OCI-LY1 (cell line): ENCODE results near the gene LPCAT3.

Source experiments
- H2AFZ ChIP-seq: fragments of 200-600 bp; sonication (generic), shearing (Covaris generic); 2 replicates; pipeline ENCODE4 v1.6.0; 2014; ENCODE audit warnings: antibody characterized with exemption, mild to moderate bottlenecking, low read length
- H3F3A ChIP-seq: fragments of 200-600 bp; sonication (generic), shearing (Covaris generic); 2 replicates; pipeline ENCODE4 v1.6.0; 2014; ENCODE audit warnings: mild to moderate bottlenecking, antibody characterized with exemption, low read length, moderate library complexity; ENCODE audit not compliant: insufficient read depth
- H3K27ac ChIP-seq: fragments of 200-600 bp; sonication (generic); 2 replicates; pipeline ENCODE4 v1.5.1; 2014; ENCODE audit warnings: low read length, mixed run types, mild to moderate bottlenecking, low read depth; ENCODE audit not compliant: poor library complexity, severe bottlenecking
- H3K27me3 ChIP-seq: fragments of 200-600 bp; sonication (generic); 2 replicates; pipeline ENCODE4 v1.6.0; 2014; ENCODE audit warnings: antibody characterized with exemption, mild to moderate bottlenecking, low read length, moderate library complexity; ENCODE audit not compliant: insufficient read depth
- H3K36me3 ChIP-seq: fragments of 200-600 bp; sonication (generic); 2 replicates; pipeline ENCODE4 v1.6.1; 2014; ENCODE audit warnings: mild to moderate bottlenecking, antibody characterized with exemption, low read length, moderate library complexity, mixed read lengths; ENCODE audit not compliant: insufficient read depth
- H3K4me1 ChIP-seq: fragments of 200-600 bp; sonication (generic); 2 replicates; pipeline ENCODE4 v1.5.1; 2014; ENCODE audit warnings: mild to moderate bottlenecking, low read length, moderate library complexity; ENCODE audit not compliant: insufficient read depth, severe bottlenecking
- H3K4me2 ChIP-seq: fragments of 200-600 bp; sonication (generic), shearing (Covaris generic); 2 replicates; pipeline ENCODE4 v1.6.1; 2014; ENCODE audit warnings: low read length
- H3K4me3 ChIP-seq: fragments of 200-600 bp; sonication (generic); 2 replicates; pipeline ENCODE4 v1.5.1; 2014; ENCODE audit warnings: low read length, low read depth, mild to moderate bottlenecking, mixed read lengths; ENCODE audit not compliant: poor library complexity, severe bottlenecking
- H3K79me2 ChIP-seq: fragments of 200-600 bp; shearing (Covaris generic); 2 replicates; pipeline ENCODE4 v1.6.1; 2016; ENCODE audit warnings: mixed run types, low read length, mixed read lengths; ENCODE audit not compliant: insufficient read depth
- H3K9ac ChIP-seq: fragments of 200-600 bp; sonication (generic), shearing (Covaris generic); 2 replicates; pipeline ENCODE4 v1.6.1; 2014; ENCODE audit warnings: mild to moderate bottlenecking, low read length, mixed read lengths
- H3K9me2 ChIP-seq: fragments of 200-600 bp; sonication (generic), shearing (Covaris generic); 2 replicates; pipeline ENCODE4 v1.6.1; 2014; ENCODE audit warnings: low read depth, mild to moderate bottlenecking, low read length, mixed read lengths
- H3K9me3 ChIP-seq: fragments of 200-600 bp; shearing (Covaris generic); 2 replicates; pipeline ENCODE4 v1.6.1; 2014; ENCODE audit warnings: low read length, mixed read lengths
- H4K20me1 ChIP-seq: fragments of 200-600 bp; sonication (generic), shearing (Covaris generic); 2 replicates; pipeline ENCODE4 v1.6.0; 2016; ENCODE audit warnings: mild to moderate bottlenecking, low read length; ENCODE audit not compliant: insufficient read depth
- EZH2 ChIP-seq: fragments of 200-600 bp; sonication (generic), shearing (Covaris generic); IDR thresholded peaks from 2 replicates; pipeline ENCODE4 v1.8.0; 2017; ENCODE audit warnings: borderline replicate concordance, mixed run types, mild to moderate bottlenecking, antibody characterized with exemption, low read length, moderate library complexity, mixed read lengths
- TF ChIP-seq, protein P1 (sequence below): fragments of 200-600 bp; sonication (generic), shearing (Covaris generic); IDR thresholded peaks from 2 replicates; pipeline ENCODE4 v1.5.1; 2017; ENCODE audit warnings: mild to moderate bottlenecking, antibody characterized with exemption, low read length, moderate library complexity, mixed read lengths

The LPCAT3 gene

DNA sequence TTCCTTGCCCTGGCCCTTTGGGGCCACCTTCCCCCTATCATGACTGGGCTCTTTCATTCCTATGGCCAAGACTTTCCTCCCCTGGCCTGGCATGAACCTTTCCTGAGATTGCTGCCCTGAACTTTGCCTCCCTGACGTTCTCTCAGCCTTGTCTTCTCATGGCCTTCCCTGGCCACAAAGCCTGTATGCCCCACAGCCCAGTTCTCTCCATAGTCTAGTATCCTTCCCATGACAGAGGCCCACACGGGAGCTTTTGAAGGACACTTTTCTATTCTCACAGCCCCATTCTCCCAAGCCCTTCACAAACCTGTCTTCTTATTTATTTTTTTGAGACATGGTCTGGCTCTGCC lies 79.1 kb downstream of the LPCAT3 start:
- H3K4me1 ChIP-seq = peaks cover 37% of the 10 kb centered on the region
- H2AFZ ChIP-seq = no peak overlapping the region
- H3K4me2 ChIP-seq = no peak overlapping the region
- no peak overlapping the region for H3K4me3 ChIP-seq
- no peaks in the 10 kb centered on the region for H3K36me3 ChIP-seq
- H3K9me3 ChIP-seq = no peaks in the 10 kb centered on the region
- H3K27me3 ChIP-seq = no peaks in the 10 kb centered on the region
- H3K9ac ChIP-seq = no peak overlapping the region; the same call in 1 of the 2 replicates
- no peak overlapping the region for H3K27ac ChIP-seq
- no peaks in the 10 kb centered on the region for H3K9me2 ChIP-seq
- H4K20me1 ChIP-seq = no peaks in the 10 kb centered on the region
- TF ChIP-seq EZH2 = no peak
- TF ChIP-seq, protein P1, sequence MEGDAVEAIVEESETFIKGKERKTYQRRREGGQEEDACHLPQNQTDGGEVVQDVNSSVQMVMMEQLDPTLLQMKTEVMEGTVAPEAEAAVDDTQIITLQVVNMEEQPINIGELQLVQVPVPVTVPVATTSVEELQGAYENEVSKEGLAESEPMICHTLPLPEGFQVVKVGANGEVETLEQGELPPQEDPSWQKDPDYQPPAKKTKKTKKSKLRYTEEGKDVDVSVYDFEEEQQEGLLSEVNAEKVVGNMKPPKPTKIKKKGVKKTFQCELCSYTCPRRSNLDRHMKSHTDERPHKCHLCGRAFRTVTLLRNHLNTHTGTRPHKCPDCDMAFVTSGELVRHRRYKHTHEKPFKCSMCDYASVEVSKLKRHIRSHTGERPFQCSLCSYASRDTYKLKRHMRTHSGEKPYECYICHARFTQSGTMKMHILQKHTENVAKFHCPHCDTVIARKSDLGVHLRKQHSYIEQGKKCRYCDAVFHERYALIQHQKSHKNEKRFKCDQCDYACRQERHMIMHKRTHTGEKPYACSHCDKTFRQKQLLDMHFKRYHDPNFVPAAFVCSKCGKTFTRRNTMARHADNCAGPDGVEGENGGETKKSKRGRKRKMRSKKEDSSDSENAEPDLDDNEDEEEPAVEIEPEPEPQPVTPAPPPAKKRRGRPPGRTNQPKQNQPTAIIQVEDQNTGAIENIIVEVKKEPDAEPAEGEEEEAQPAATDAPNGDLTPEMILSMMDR = no peak
- H3K79me2 ChIP-seq = no peaks in the 10 kb centered on the region
- H3F3A ChIP-seq = no peaks in the 10 kb centered on the region

GRCh38 chr12:6938353-6939190 lies 79.7 kb downstream of the LPCAT3 start:
- Histone ChIP-seq H3K4me3 (peak overlapping the region; percentile 73), H3K27me3 (no peaks in the 10 kb centered on the region), H3K9me3 (no peaks in the 10 kb centered on the region), H3K4me2 (peak overlapping the region; percentile 60), H3K79me2 (no peaks in the 10 kb centered on the region), H3K9ac (peak overlapping the region; percentile 60), H3K9me2 (no peaks in the 10 kb centered on the region), H3K36me3 (peaks cover under 1% of the 10 kb centered on the region; the same call in 1 of the 2 replicates), H4K20me1 (no peaks in the 10 kb centered on the region), H2AFZ (peak overlapping the region; percentile 3; the same call in 1 of the 2 replicates), H3K27ac (peak overlapping the region; percentile 1), H3F3A (no peaks in the 10 kb centered on the region), H3K4me1 (peaks cover 31% of the 10 kb centered on the region)
- no peak for TF ChIP-seq EZH2
- TF ChIP-seq, protein P1 = no peak

DNA sequence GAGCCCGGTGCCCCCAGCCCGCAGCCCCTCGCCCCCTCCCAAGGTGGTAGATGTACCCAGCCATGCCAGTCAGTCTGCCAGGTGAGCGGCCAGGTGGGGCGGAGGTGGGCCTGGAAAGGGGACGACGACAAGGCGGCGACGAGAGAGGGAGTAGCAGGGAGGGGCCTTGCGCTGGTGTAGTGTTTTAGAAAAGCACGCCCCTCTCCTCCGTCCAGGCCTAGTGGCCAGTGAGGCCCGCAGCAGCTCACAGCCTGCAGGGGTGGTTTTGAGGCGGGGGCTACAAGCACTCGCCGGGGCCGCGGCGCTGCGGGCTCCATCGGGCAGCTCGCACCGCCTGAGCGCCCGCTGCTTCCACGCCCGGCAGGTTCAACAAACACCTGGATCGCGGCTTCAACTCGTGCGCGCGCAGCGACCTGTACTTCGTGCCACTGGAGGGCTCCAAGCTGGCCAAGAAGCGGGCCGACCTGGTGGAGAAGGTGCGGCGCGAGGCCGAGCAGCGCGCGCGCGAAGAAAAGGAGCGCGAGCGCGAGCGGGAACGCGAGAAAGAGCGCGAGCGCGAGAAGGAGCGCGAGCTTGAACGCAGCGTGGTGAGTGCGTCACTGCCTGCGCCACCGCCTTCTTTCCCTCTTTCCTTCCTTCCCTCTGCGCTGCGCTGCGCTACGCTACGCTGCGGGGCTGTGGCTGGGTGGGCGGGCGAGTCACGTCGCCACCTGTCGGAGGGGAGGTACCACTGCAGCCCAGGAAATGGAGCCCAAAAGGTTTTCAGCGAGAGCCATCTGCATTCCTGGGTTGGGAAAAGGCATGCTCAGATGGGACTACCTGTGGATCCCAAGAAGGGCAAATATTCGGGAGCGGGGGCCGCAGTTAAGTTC lies 80.6 kb downstream of the LPCAT3 start:
- Histone ChIP-seq H3K9me3 (no peaks in the 10 kb centered on the region), H3K4me1 (peaks cover 24% of the 10 kb centered on the region), H4K20me1 (no peaks in the 10 kb centered on the region), H3K4me2 (peak overlapping the region; percentile 87), H3F3A (no peaks in the 10 kb centered on the region), H3K9me2 (no peaks in the 10 kb centered on the region), H3K9ac (peak overlapping the region; percentile 79), H3K79me2 (no peaks in the 10 kb centered on the region), H3K4me3 (peak overlapping the region; percentile 73), H3K27me3 (no peaks in the 10 kb centered on the region), H3K36me3 (peaks cover 3% of the 10 kb centered on the region; the same call in 1 of the 2 replicates), H3K27ac (peak overlapping the region; percentile 73), H2AFZ (peak overlapping the region; percentile 3; the same call in 1 of the 2 replicates)
- TF ChIP-seq, protein P1 = peak; percentile 96
- TF ChIP-seq EZH2 = no peak
